Cardiac muscle cell (in vitro differentiated cells and primary cell): ENCODE data around the gene MRTFA. TPM values are rescaled to one million over a fixed set of nuclear protein-coding genes. Genes with fewer than 3 reads are reported as not detected.
"Not testable (repeated sequence)": the region's sequence is repeated elsewhere in the genome, so short reads cannot be mapped to it uniquely, and the experiment has no call there.

Experiments
- DNase-seq, 2 donors: peaks; one replicate each; pipeline versions ENCODE4 v3.0.0 to v3.0.0-alpha.2; 2010 to 2017; ENCODE audit warnings: low read depth in 1 of 2, low spot score in 1 of 2
- H3K27ac ChIP-seq: fragments of 200-600 bp; sonication (generic); 2 replicates; pipeline ENCODE4 v1.5.1; 2016
- H3K27me3 ChIP-seq: fragments of 200-600 bp; sonication (generic); 2 replicates; pipeline ENCODE4 v1.6.0; 2016; ENCODE audit warnings: control low read depth
- H3K36me3 ChIP-seq: fragments of 200-600 bp; sonication (generic); 2 replicates; pipeline ENCODE4 v1.5.1; 2016; ENCODE audit warnings: control low read depth
- H3K4me1 ChIP-seq: fragments of 200-600 bp; sonication (generic); 2 replicates; pipeline ENCODE4 v1.8.1; 2017; ENCODE audit warnings: low read depth, mild to moderate bottlenecking, mixed run types
- H3K4me3 ChIP-seq: fragments of 200-600 bp; sonication (generic); 2 replicates; pipeline ENCODE4 v1.5.1; 2016; ENCODE audit warnings: mild to moderate bottlenecking
- H3K9me3 ChIP-seq: fragments of 200-600 bp; sonication (generic); 2 replicates; pipeline ENCODE4 v1.5.1; 2017; ENCODE audit warnings: low read depth, mild to moderate bottlenecking, control low read depth
- CTCF ChIP-seq: IDR thresholded peaks from 2 replicates; pipeline ENCODE4 v1.5.1; 2012; ENCODE audit warnings: low read depth, mild to moderate bottlenecking, low read length
- polyA plus RNA-seq: library from polyadenylated mRNA; unstranded; fragments of >200 nt; fragmentation: Nextera tagmentation; extraction: Ambion mirVana; gene quantifications from 2 replicates; pipeline ENCODE4 v1.2.1, GENCODE V29; 2016
- total RNA-seq: library from RNA; depleted of rRNA; stranded (reverse); fragments of >200 nt; gene quantifications from 2 replicates; pipeline ENCODE4 v1.2.3, GENCODE V29; 2016

The MRTFA gene
- total and polyA plus RNA-seq, 2 experiments from 2014 or later = 32.6 to 116 TPM

GRCh38 chr22:40679964-40680818 is 43.7 kb upstream of the MRTFA start:
- Histone ChIP-seq H3K27me3 (peaks cover 3% of the 10 kb centered on the region), H3K9me3 (no peaks in the 10 kb centered on the region), H3K27ac (no peak overlapping the region), H3K4me1 (no peaks in the 10 kb centered on the region), H3K36me3 (no peaks in the 10 kb centered on the region), H3K4me3 (no peak overlapping the region)
- peak in 1 of 2 donors; percentile 37 for DNase-seq
- TF ChIP-seq CTCF = peak; percentile 21

DNA sequence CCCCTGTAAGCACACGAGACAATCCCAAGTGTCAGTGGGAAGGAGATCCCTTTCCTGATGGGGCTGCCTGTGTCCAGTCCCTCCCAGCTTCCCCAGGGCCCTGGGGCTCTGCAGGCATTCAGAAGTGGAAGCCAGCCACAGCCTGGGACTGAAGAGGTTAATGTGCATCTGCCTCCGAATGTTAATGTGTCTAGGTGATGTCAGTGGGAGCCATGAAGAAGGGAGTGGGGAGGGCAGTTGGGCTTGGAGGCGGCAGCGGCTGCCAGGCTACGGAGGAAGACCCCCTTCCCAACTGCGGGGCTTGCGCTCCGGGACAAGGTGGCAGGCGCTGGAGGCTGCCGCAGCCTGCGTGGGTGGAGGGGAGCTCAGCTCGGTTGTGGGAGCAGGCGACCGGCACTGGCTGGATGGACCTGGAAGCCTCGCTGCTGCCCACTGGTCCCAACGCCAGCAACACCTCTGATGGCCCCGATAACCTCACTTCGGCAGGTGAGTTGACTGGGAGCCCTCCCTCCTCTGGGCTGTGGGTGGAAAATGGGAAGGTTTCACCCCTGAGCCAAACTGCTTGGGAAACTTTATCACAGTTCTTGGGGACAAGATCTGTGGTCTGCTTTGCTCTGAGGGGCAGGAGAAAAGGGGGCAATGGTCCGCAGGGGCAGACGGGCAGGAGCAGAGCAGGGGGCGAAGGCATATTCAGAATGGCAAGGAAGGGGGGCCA is 42.9 kb upstream of the MRTFA start, which contains the start of gene MCHR1:
Gene MCHR1 (plus strand): TSS at position 236 of the 715 bp plus-strand sequence. CDS start 169 bp downstream, at position 405.
- H3K4me3 ChIP-seq = no peak within 1 kb of the TSS
- no peak for DNase-seq

DNA sequence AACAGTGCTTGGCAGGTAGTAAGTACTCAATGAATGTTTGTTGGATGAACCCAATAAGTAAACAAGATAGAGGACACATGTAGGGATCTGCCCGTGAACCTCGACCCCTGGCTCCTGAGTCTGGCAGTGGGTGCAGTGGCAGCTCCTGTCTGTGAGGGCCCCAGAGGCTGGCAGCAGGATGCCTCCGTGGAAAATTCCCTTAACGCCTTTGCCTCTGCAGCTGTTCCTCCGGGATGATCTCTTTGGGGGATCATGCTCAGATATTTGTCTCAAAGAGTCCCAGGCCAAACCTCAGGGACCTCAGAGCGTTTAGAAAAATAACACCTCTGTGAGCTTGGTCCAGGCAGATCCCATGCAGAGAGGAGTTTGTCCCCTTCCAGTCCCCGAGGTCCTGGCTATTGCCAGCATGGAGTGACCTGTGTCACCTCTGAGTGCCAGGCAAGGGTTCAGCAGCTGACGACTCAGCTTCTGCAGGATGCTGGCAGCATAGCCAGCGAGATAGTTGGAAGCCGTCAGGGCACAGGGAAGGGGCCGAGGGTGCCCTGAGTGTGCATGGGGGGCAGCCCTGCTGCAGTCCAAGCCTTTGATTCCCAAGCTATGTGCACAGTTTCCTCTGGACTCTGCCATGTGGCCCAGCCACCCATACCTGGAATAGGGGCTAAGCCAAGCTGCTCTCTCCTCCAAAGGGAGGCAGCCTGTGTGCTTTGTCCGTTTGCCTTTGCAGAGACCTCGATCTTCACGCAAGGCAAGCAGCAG is 42.2 kb upstream of the MRTFA start:
- Histone ChIP-seq H3K9me3 (no peaks in the 10 kb centered on the region), H3K27ac (no peak overlapping the region), H3K36me3 (no peaks in the 10 kb centered on the region), H3K4me3 (no peak overlapping the region), H3K4me1 (no peaks in the 10 kb centered on the region), H3K27me3 (no peaks in the 10 kb centered on the region)
- no peak for DNase-seq
- TF ChIP-seq CTCF = no peak

More for the DNA sequence above, 42.9 kb upstream of the MRTFA start, which contains the start of gene MCHR1:
- no peak for TF ChIP-seq CTCF
- H3K36me3 ChIP-seq = no peaks in the 10 kb centered on the region
- no peaks in the 10 kb centered on the region for H3K27me3 ChIP-seq
- no peaks in the 10 kb centered on the region for H3K4me1 ChIP-seq
- H3K27ac ChIP-seq = no peak within 1 kb of the TSS
- no peaks in the 10 kb centered on the region for H3K9me3 ChIP-seq

DNA sequence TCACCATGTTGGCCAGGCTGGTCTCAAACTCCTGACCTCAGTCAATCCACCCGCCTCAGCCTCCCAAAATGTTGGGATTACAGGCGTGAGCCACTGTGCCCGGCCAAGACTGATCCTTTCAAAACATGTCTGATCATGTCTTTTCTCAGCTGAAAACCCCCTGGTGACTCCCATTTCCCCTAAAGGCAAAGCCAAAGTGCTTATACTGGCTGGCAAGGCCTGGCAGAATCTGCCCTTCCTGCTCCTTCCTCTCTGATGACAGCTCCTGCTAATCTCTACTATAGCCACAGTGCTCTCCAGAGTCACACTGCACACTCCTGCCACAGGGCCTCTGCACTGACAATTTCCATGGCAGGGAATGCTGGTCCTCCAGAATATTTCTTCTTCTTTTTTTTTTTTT is 40.1 kb upstream of the MRTFA start:
- H3K36me3 ChIP-seq = no peaks in the 10 kb centered on the region
- no peaks in the 10 kb centered on the region for H3K27me3 ChIP-seq
- H3K4me1 ChIP-seq = no peaks in the 10 kb centered on the region
- H3K9me3 ChIP-seq = no peaks in the 10 kb centered on the region
- no peak overlapping the region for H3K4me3 ChIP-seq
- no peak for TF ChIP-seq CTCF
- H3K27ac ChIP-seq = no peak overlapping the region
- DNase-seq = no peak

DNA sequence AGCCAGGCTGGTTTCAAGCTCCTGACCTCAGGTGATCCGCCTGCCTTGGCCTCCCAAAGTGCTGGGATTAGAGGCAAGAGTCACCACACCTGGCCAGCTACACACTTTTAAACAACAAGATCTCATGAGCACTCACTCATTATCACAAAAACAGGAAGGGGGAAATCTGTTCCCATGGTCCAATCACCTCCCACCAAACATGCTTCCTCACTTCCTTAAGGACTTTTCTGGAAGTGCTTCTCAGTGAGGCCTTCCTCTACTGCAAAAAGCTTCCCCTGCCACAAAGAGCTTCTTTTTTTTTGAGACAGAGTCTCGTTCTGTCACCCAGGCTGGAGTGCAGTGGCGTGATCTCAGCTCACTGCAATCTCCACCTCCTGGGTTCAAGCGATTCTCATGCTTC is 39.6 kb upstream of the MRTFA start:
- H3K27ac ChIP-seq, H3K9me3 ChIP-seq, DNase-seq, H3K4me3 ChIP-seq, H3K4me1 ChIP-seq, H3K27me3 ChIP-seq, H3K36me3 ChIP-seq: not testable (repeated sequence)
